H9 (cell line): Measurements from ENCODE around the gene FHOD3. TPM values are rescaled to one million over a fixed set of nuclear protein-coding genes. Genes with fewer than 3 reads are reported as not detected.

Experiments
- DNase-seq: peaks from one replicate; pipeline ENCODE4 v3.0.0-alpha.2; 2017
- H2AFZ ChIP-seq: one replicate; pipeline ENCODE4 v1.6.1; 2013; ENCODE audit warnings: mild to moderate bottlenecking, low read length, control low read depth, moderate library complexity
- H2AK5ac ChIP-seq: 2 replicates; pipeline ENCODE4 v1.6.1; 2013; ENCODE audit warnings: low read length, control low read depth, mixed read lengths; ENCODE audit not compliant: insufficient read length
- H2BK120ac ChIP-seq: one replicate; pipeline ENCODE4 v1.6.1; 2013; ENCODE audit warnings: low read depth, mild to moderate bottlenecking, low read length, control low read depth, inconsistent platforms; ENCODE audit not compliant: poor library complexity, severe bottlenecking
- H2BK12ac ChIP-seq: 2 replicates; pipeline ENCODE4 v1.6.1; 2013; ENCODE audit warnings: low read length, control low read depth, mixed read lengths, low read depth; ENCODE audit not compliant: insufficient read length
- H2BK15ac ChIP-seq: 2 replicates; pipeline ENCODE4 v1.6.1; 2013; ENCODE audit warnings: low read depth, low read length, control low read depth
- H2BK20ac ChIP-seq: one replicate; pipeline ENCODE4 v1.6.1; 2013; ENCODE audit warnings: low read depth, mild to moderate bottlenecking, low read length, control low read depth, inconsistent platforms; ENCODE audit not compliant: poor library complexity, severe bottlenecking
- H2BK5ac ChIP-seq: 2 replicates; pipeline ENCODE4 v1.6.1; 2013; ENCODE audit warnings: low read length, control low read depth, mixed read lengths; ENCODE audit not compliant: insufficient read length
- H3K14ac ChIP-seq: 2 replicates; pipeline ENCODE4 v1.6.1; 2013; ENCODE audit warnings: low read length, control low read depth; ENCODE audit not compliant: insufficient read depth
- H3K18ac ChIP-seq: 2 replicates; pipeline ENCODE4 v1.6.1; 2013; ENCODE audit warnings: low read depth, mild to moderate bottlenecking, mixed read lengths, low read length, control low read depth; ENCODE audit not compliant: insufficient read length
- H3K23ac ChIP-seq: 2 replicates; pipeline ENCODE4 v1.6.1; 2013; ENCODE audit warnings: low read length, control low read depth, mixed read lengths, low read depth; ENCODE audit not compliant: insufficient read length
- H3K23me2 ChIP-seq: 2 replicates; pipeline ENCODE4 v1.6.1; 2013; ENCODE audit warnings: low read depth, mild to moderate bottlenecking, mixed read lengths, low read length, control low read depth; ENCODE audit not compliant: insufficient read length, poor library complexity, severe bottlenecking
- H3K27ac ChIP-seq: 2 replicates; pipeline ENCODE4 v1.5.1; 2013; ENCODE audit warnings: low read length, control low read depth, mixed read lengths, low read depth; ENCODE audit not compliant: insufficient read length
- H3K27me3 ChIP-seq: 2 replicates; pipeline ENCODE4 v1.6.1; 2013; ENCODE audit warnings: low read length, control low read depth, inconsistent platforms; ENCODE audit not compliant: insufficient read depth
- H3K4ac ChIP-seq: 2 replicates; pipeline ENCODE4 v1.6.1; 2013; ENCODE audit warnings: low read depth, mild to moderate bottlenecking, control low read depth, inconsistent platforms, low read length, moderate library complexity
- H3K4me1 ChIP-seq: 2 replicates; pipeline ENCODE4 v1.6.1; 2013; ENCODE audit warnings: low read length, control low read depth, inconsistent platforms; ENCODE audit not compliant: insufficient read depth
- H3K4me2 ChIP-seq: 2 replicates; pipeline ENCODE4 v1.6.1; 2013; ENCODE audit warnings: low read length, control low read depth, mixed read lengths; ENCODE audit not compliant: insufficient read length, insufficient read depth
- H3K56ac ChIP-seq: 2 replicates; pipeline ENCODE4 v1.6.1; 2013; ENCODE audit warnings: low read depth, mild to moderate bottlenecking, mixed read lengths, low read length, control low read depth; ENCODE audit not compliant: insufficient read length
- H3K79me1 ChIP-seq: 2 replicates; pipeline ENCODE4 v1.6.1; 2013; ENCODE audit warnings: low read depth, mild to moderate bottlenecking, moderate library complexity, low read length, control low read depth, inconsistent platforms; ENCODE audit not compliant: insufficient read depth, poor library complexity, severe bottlenecking
- H3K79me2 ChIP-seq: 2 replicates; pipeline ENCODE4 v1.6.1; 2013; ENCODE audit warnings: low read length, control low read depth, inconsistent platforms; ENCODE audit not compliant: insufficient read depth
- H3K9ac ChIP-seq: 2 replicates; pipeline ENCODE4 v1.6.1; 2013; ENCODE audit warnings: low read length, control low read depth, mixed read lengths; ENCODE audit not compliant: insufficient read length; ENCODE audit errors: extremely low read depth
- H3K9me3 ChIP-seq: one replicate; pipeline ENCODE4 v1.6.1; 2013; ENCODE audit warnings: low read depth, low read length, inconsistent platforms; ENCODE audit not compliant: control insufficient read depth
- H3T11ph ChIP-seq: one replicate; pipeline ENCODE4 v1.6.1; 2013; ENCODE audit warnings: mild to moderate bottlenecking, low read length, control low read depth, inconsistent platforms
- H4K20me1 ChIP-seq: one replicate; pipeline ENCODE4 v1.6.1; 2013; ENCODE audit not compliant: control insufficient read depth, insufficient read length, insufficient read depth
- H4K5ac ChIP-seq: 2 replicates; pipeline ENCODE4 v1.6.1; 2013; ENCODE audit warnings: low read depth, mild to moderate bottlenecking, mixed read lengths, low read length, control low read depth; ENCODE audit not compliant: insufficient read length
- H4K8ac ChIP-seq: replicated peaks from 2 replicates; pipeline ENCODE4 v1.6.1; 2013; ENCODE audit warnings: low read length, control low read depth, mixed read lengths, low read depth; ENCODE audit not compliant: insufficient read length
- H4K91ac ChIP-seq: 2 replicates; pipeline ENCODE4 v1.6.1; 2013; ENCODE audit warnings: low read depth, mild to moderate bottlenecking, moderate library complexity, mixed read lengths, low read length, control low read depth; ENCODE audit not compliant: insufficient read length
- H3K27ac Mint-ChIP-seq, 3 experiments: 2 replicates in 2 of 3; 3 replicates in 1 of 3; pipeline ENCODE4 v1.8.0; 2020 to 2021; ENCODE audit warnings: mixed read lengths in 3 of 3, mild to moderate bottlenecking in 1 of 3, moderate library complexity in 1 of 3
- H3K27me3 Mint-ChIP-seq: 2 replicates; pipeline ENCODE4 v1.8.0; 2021; ENCODE audit warnings: low read depth, mild to moderate bottlenecking, moderate library complexity, mixed read lengths
- H3K36me3 Mint-ChIP-seq, 3 experiments: 2 replicates in 2 of 3; 3 replicates in 1 of 3; pipeline ENCODE4 v1.8.0; 2020 to 2021; ENCODE audit warnings: low read depth in 3 of 3, mixed read lengths in 3 of 3; ENCODE audit not compliant: insufficient read depth in 1 of 3
- H3K4me1 Mint-ChIP-seq, 2 experiments: 2 replicates each; pipeline ENCODE4 v1.8.0; 2020; ENCODE audit warnings: mixed read lengths in 2 of 2
- H3K4me3 Mint-ChIP-seq, 2 experiments: 2 replicates in 1 of 2; 3 replicates in 1 of 2; pipeline ENCODE4 v1.8.0; 2020 to 2021; ENCODE audit warnings: mild to moderate bottlenecking in 2 of 2, mixed read lengths in 2 of 2, moderate library complexity in 1 of 2
- H3K9me3 Mint-ChIP-seq, 2 experiments: 2 replicates in 1 of 2; 3 replicates in 1 of 2; pipeline ENCODE4 v1.8.0; 2020; ENCODE audit warnings: mild to moderate bottlenecking in 2 of 2, mixed read lengths in 2 of 2, moderate library complexity in 1 of 2
- WGBS: extraction: QIAGEN DNeasy Blood & Tissue Kit; methylation state at CpG from one replicate; pipeline ENCODE4 v1.1.7; 2013; ENCODE audit warnings: missing lambda C conversion rate, low lambda C conversion rate, mixed read lengths; ENCODE audit not compliant: insufficient read length; ENCODE audit errors: extremely low coverage; 5-methylcytosine and 5-hydroxymethylcytosine counted together
- total RNA-seq: library from RNA; stranded (reverse); gene quantifications from 2 replicates; pipeline ENCODE4 v1.2.1, GENCODE V29; 2021
- TF ChIP-seq, protein P1 (sequence below): fragments of 200-600 bp; sonication (generic); conservative IDR thresholded peaks from 3 replicates; pipeline ENCODE4 v1.8.0; 2021; ENCODE audit warnings: antibody characterized with exemption, mild to moderate bottlenecking

Gene FHOD3
- total RNA-seq, 1 experiment from 2014 or later: 8.0 TPM

- Histone ChIP-seq H3K23me2 (no peaks in the 10 kb centered on the region), H3K56ac (no peak overlapping the region), H3K4me1 (no peaks in the 10 kb centered on the region), H2BK15ac (no peak overlapping the region), H3K79me2 (no peaks in the 10 kb centered on the region), H2BK12ac (no peak overlapping the region), H3K18ac (no peak overlapping the region), H2AFZ (no peak overlapping the region), H3K27me3 (no peaks in the 10 kb centered on the region), H3T11ph (no peak overlapping the region), H4K5ac (no peak overlapping the region), H3K4ac (no peak overlapping the region), H3K9ac (no peak overlapping the region), H2BK120ac (no peak overlapping the region), H4K20me1 (no peaks in the 10 kb centered on the region), H2AK5ac (no peak overlapping the region), H3K4me2 (no peak overlapping the region), H4K91ac (no peak overlapping the region), H3K9me3 (no peaks in the 10 kb centered on the region), H3K27ac (no peak overlapping the region), H2BK5ac (no peak overlapping the region), H3K14ac (no peak overlapping the region), H3K79me1 (no peaks in the 10 kb centered on the region), H2BK20ac (no peak overlapping the region), H3K23ac (no peak overlapping the region), H4K8ac (no peak overlapping the region)
- no CpG with 5 or more reads among the region's 3 CpGs for WGBS
- no peak for DNase-seq
- TF ChIP-seq, protein P1, sequence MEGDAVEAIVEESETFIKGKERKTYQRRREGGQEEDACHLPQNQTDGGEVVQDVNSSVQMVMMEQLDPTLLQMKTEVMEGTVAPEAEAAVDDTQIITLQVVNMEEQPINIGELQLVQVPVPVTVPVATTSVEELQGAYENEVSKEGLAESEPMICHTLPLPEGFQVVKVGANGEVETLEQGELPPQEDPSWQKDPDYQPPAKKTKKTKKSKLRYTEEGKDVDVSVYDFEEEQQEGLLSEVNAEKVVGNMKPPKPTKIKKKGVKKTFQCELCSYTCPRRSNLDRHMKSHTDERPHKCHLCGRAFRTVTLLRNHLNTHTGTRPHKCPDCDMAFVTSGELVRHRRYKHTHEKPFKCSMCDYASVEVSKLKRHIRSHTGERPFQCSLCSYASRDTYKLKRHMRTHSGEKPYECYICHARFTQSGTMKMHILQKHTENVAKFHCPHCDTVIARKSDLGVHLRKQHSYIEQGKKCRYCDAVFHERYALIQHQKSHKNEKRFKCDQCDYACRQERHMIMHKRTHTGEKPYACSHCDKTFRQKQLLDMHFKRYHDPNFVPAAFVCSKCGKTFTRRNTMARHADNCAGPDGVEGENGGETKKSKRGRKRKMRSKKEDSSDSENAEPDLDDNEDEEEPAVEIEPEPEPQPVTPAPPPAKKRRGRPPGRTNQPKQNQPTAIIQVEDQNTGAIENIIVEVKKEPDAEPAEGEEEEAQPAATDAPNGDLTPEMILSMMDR: no peak
- Mint-ChIP-seq H3K27ac (no peak overlapping the region), H3K27me3 (peaks cover 5% of the 10 kb centered on the region; the same call in 1 of the 2 replicates), H3K36me3 (peaks cover 0 to 6% (median 0%) of the 10 kb centered on the region in 3 experiments; a peak in 2 of 7 replicates), H3K4me1 (peaks cover 3 to 5% of the 10 kb centered on the region in 2 experiments), H3K9me3 (no peaks in the 10 kb centered on the region; a peak in 1 of 5 replicates), H3K4me3 (no peak overlapping the region)
Measured at GRCh38 chr18:36650266-36650665, 352.8 kb downstream of the FHOD3 start.
